Measurements from ENCODE around the gene SLC1A7.

- no peak for TF ChIP-seq POLR2A (IDR thresholded peaks at IDR 0.05)
- peak in 1 of 4 experiments; percentile 4 for TF ChIP-seq CTCF (IDR thresholded peaks at IDR 0.05)
Measured at GRCh38 chr1:53176452-53177208, 34.2 kb upstream of the SLC1A7 start.

Measured in uterus (tissue), 2 donors.